ENCODE data around the gene TNKS2.

GRCh38 chr10:91860885-91861284 lies 62.7 kb downstream of the TNKS2 start:
- no peak for TF ChIP-seq CTCF (IDR thresholded peaks at IDR 0.05)
- TF ChIP-seq POLR2A (IDR thresholded peaks at IDR 0.05), result no peak
